HG02870 (cell line): ENCODE measurements around the gene RPTOR.

Source experiments
- ATAC-seq: cut with Tn5 transposase; IDR thresholded peaks from one replicate; pipeline ENCODE4 v1.9.1; 2021; ENCODE audit warnings: mild to moderate bottlenecking, moderate library complexity; ENCODE audit not compliant: unreplicated experiment

RPTOR gene

GRCh38 chr17:80659651-80660050, 115.0 kb downstream of the RPTOR start:
- no peak for ATAC-seq

GRCh38 chr17:80660527-80661198, 116.0 kb downstream of the RPTOR start:
- ATAC-seq = no peak

GRCh38 chr17:80662557-80662956, 117.9 kb downstream of the RPTOR start:
- no peak for ATAC-seq

GRCh38 chr17:80663781-80664206, 119.2 kb downstream of the RPTOR start:
- ATAC-seq = no peak

GRCh38 chr17:80664217-80664790, 119.7 kb downstream of the RPTOR start:
- ATAC-seq = no peak

- ATAC-seq = no peak
Observed at GRCh38 chr17:80665792-80666191, 121.2 kb downstream of the RPTOR start.

- no peak for ATAC-seq
Observed at GRCh38 chr17:80666867-80667266, 122.2 kb downstream of the RPTOR start.

GRCh38 chr17:80667462-80668277, 123.0 kb downstream of the RPTOR start:
- ATAC-seq = no peak

GRCh38 chr17:80668375-80669148, 123.9 kb downstream of the RPTOR start:
- ATAC-seq = no peak

- ATAC-seq = no peak
Observed at GRCh38 chr17:80671039-80671824, 126.6 kb downstream of the RPTOR start.

- no peak for ATAC-seq
Observed at GRCh38 chr17:80671825-80672110, 127.1 kb downstream of the RPTOR start.

- no peak for ATAC-seq
Observed at GRCh38 chr17:80673152-80673920, 128.7 kb downstream of the RPTOR start.

GRCh38 chr17:80675438-80676095, 130.9 kb downstream of the RPTOR start:
- no peak for ATAC-seq

GRCh38 chr17:80676096-80676466, 131.4 kb downstream of the RPTOR start:
- no peak for ATAC-seq

- ATAC-seq = no peak
Observed at GRCh38 chr17:80676564-80676963, 131.9 kb downstream of the RPTOR start.

- no peak for ATAC-seq
Observed at GRCh38 chr17:80677214-80677756, 132.6 kb downstream of the RPTOR start.

GRCh38 chr17:80679816-80680215, 135.2 kb downstream of the RPTOR start:
- ATAC-seq = no peak

GRCh38 chr17:80681215-80681614, 136.6 kb downstream of the RPTOR start:
- ATAC-seq = no peak

- no peak for ATAC-seq
Observed at GRCh38 chr17:80682372-80682771, 137.7 kb downstream of the RPTOR start.
